ENCODE measurements around the gene PIK3C2B.
A peak's percentile ranks its signal among the peaks of the same experiment; 100 is the strongest.
"Not testable (repeated sequence)": the region's sequence is repeated elsewhere in the genome, so short reads cannot be mapped to it uniquely, and the experiment has no call there.

Gene PIK3C2B

DNA sequence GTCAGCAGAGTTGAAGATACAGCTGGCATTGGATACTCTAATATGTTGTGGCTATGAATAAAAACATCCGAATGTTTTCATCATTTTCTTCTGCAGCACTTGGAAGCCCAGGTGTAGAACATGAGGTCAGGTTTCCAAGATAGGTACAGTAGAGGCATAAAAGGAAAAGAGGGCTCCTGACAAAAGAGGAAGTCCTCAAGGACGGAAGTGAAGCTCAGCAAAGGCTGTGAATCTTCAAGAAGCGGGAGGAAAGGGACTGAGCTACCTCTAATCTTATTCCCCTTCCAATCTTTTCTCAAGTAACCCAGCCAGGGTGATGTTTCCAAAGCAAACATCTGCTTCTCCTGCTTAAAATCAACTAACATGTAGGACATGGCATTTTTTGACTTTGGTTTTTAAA lies 4.4 kb upstream of the PIK3C2B start:
- TF ChIP-seq, protein P1, sequence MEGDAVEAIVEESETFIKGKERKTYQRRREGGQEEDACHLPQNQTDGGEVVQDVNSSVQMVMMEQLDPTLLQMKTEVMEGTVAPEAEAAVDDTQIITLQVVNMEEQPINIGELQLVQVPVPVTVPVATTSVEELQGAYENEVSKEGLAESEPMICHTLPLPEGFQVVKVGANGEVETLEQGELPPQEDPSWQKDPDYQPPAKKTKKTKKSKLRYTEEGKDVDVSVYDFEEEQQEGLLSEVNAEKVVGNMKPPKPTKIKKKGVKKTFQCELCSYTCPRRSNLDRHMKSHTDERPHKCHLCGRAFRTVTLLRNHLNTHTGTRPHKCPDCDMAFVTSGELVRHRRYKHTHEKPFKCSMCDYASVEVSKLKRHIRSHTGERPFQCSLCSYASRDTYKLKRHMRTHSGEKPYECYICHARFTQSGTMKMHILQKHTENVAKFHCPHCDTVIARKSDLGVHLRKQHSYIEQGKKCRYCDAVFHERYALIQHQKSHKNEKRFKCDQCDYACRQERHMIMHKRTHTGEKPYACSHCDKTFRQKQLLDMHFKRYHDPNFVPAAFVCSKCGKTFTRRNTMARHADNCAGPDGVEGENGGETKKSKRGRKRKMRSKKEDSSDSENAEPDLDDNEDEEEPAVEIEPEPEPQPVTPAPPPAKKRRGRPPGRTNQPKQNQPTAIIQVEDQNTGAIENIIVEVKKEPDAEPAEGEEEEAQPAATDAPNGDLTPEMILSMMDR (IDR thresholded peaks at IDR 0.05; ENCODE audit: borderline replicate concordance, insufficient read depth, low read depth, low read length) = no peak
- no peak overlapping the region for H3K4me3 ChIP-seq (ENCODE audit: low read depth, low read length)

DNA sequence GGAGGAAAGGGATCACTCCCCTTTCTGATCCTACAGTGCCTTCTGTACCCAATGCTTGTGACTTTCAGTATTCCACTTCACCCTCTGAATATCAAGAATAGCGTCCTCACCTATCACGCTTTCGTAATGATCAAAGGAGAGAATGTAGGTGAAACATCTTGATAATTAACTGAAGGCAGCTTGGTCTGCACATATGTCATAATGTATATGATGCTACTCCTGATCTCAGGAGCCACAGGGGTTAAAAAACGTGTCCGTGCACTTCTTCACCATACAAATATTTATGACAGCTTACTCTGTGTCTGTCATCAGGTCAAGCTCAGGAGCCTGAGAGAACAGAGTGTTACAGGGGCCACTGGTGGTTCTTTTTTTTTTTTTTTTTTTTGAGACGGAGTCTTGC lies 1.2 kb upstream of the PIK3C2B start:
- H3K4me3 ChIP-seq (ENCODE audit: low read depth, low read length) = peak overlapping the region; percentile 100
- TF ChIP-seq, protein P1 (IDR thresholded peaks at IDR 0.05; ENCODE audit: borderline replicate concordance, insufficient read depth, low read depth, low read length) = no peak

DNA sequence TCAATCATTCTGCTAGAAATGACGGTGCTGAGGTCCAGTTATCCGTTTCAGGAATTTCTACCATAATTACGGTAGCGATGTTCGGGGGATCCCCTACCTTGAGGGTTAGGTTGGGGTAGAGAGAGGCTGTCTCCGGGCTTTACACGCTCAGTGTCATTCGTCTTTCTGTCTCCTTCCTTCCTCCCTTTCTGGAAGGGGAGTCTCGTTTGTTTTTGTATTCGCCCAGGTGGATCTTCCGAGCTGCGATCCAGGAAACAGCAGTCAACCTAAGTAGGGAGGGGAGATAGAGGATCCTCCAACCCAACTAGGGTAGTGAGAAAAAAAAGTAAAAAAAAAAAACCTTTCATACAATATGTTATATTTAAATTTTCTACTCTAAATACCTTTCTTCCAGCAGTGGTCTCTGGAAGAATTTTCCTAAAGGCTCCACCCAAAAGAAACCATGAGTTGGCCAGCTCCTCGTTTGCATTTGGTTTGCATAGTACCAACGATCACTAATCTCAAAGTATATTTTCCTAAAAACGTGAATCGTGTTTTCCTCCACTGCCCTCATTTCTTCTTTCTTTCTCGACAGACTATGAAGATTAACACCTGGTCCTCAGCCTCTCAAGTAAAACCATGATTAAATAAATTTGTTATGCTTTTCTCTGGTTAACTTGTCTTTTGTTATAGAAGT lies 611 bp upstream of the PIK3C2B start:
- H3K4me3 ChIP-seq (ENCODE audit: low read depth, low read length) = peak overlapping the region; percentile 100
- TF ChIP-seq, protein P1 (IDR thresholded peaks at IDR 0.05; ENCODE audit: borderline replicate concordance, insufficient read depth, low read depth, low read length) = no peak

DNA sequence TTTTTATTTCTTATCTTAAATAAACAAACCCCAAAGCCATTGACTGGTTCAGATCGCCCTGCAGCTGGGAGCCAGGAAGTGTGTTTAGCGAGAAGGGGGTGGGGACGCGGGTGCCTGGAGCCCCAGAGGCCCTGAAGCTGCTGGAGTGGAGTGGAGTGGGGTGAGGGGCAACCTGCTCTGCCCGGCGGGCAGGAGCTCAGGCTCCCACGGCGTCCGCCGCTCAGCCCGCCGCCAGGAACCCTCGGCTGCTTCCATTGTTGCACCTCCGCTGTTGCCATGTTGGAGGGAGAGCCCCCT lies 673 bp downstream of the PIK3C2B start:
- TF ChIP-seq, protein P1 (IDR thresholded peaks at IDR 0.05; ENCODE audit: borderline replicate concordance, insufficient read depth, low read depth, low read length) = no peak
- peak overlapping the region; percentile 100 for H3K4me3 ChIP-seq (ENCODE audit: low read depth, low read length)

DNA sequence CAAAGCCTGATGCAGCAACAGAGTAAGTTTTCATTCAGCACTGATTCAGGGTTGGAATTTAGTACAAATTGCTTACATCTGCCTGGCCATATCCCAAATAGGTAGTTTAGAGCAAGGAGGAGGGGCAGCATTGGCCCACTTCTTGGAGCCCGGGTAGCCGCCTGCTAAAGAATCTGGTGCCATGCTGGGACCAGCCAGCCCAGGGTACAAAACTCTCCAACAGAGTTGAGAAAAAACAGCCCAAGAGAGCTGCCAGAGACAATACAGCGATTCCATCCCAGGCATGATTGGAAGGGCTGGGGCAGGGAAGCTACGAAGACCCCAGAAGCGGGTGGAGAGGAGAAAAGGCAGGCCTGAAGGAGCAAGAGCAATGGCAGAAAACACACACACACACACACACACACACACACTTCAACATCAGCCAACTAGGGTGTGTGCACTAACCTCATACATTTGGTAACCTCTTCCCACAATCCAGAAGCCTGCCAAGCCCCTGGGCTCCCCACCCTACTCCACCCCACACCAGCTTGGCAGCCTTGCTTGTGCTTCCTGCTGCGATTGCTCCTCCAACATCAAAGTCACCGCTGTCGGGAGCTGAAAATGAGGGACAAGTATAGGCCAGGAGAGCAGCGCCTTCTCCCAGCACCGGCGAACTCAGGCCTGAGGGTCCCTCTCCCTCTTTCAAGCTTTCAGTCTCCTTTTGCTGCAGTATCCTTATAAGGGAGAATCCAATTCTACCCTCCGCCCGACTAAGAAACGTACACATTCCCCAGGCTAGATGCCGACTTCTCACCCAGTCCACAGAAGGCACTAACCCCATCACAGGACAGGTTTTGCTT lies 1.2 kb downstream of the PIK3C2B start:
- peak overlapping the region; percentile 100 for H3K4me3 ChIP-seq (ENCODE audit: low read depth, low read length)

DNA sequence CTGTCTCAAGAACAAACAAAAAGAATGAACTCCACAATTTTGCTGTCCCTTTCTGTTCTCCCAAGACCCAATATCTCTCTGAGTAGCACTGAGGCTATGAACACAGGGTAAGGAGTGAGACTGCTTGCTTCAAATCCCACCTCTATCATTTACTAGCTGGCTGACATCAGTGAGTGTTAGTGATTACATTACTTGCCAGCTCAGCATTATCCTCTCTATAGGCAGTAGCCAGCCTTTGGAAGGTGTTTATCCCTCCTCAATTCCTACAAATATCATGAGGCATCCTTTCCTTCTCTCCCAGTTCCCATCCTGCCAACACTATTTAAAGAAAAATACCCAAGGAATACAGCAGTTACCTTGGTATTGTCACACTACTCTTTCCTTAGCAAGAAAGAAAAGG lies 3.0 kb downstream of the PIK3C2B start:
- no peak overlapping the region for H3K4me3 ChIP-seq (ENCODE audit: low read depth, low read length)
- TF ChIP-seq, protein P1 (IDR thresholded peaks at IDR 0.05; ENCODE audit: borderline replicate concordance, insufficient read depth, low read depth, low read length) = no peak

More for the DNA sequence above, 1.2 kb downstream of the PIK3C2B start:
- TF ChIP-seq, protein P1 (IDR thresholded peaks at IDR 0.05; ENCODE audit: borderline replicate concordance, insufficient read depth, low read depth, low read length) = no peak

DNA sequence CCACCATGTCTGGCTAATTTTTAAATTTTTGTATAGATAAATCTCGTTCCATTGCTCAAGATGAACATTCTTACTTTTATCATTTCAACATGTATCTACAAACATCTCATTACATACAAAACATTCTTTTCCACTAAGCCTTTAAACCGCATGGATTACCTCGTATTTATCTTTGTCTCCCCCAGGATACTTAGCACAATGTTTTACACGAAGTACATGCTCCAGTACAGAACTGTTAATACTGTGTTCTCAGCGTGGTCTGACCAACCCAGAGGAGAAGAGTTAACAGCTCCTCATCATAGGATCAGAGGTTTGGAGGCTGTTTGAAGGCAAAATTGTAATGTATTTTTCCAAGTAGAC lies 7.4 kb downstream of the PIK3C2B start:
- H3K4me3 ChIP-seq (ENCODE audit: low read depth, low read length) = no peak overlapping the region
- TF ChIP-seq, protein P1 (IDR thresholded peaks at IDR 0.05; ENCODE audit: borderline replicate concordance, insufficient read depth, low read depth, low read length) = no peak

DNA sequence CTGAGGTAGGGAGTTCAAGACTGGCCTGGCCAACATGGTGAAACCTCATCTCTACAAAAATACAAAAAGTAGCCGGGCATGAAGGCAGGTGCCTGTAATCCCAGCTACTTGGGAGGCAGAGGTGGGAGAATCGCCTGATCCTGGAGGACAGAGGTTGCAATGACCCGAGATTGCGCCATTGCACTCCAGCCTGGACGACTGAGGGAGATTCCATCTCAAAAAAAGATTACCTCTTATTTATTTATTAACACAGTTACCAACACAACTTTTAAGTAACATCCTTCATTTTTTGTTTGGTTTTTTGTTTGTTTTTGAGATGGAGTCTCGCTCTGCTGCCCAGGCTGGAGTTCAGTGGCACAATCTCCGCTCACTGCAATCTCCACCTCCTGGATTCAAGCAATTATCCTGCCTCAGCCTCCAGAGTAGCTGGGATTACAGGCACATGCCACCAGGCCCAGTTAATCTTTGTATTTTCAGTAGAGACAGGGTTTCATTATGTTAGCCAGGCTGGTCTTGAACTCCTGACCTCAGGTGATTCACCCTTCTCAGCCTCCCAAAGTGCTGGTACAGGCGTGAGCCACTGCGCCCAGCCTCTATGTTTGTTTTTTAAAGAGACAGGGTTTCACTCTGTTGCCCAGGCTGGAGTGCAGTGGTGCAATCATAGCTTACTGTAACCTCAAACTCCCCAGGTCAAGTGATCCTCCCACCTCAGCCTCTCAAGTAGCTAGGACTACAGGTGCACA lies 7.9 kb downstream of the PIK3C2B start:
- H3K4me3 ChIP-seq (ENCODE audit: low read depth, low read length) = not testable (repeated sequence)
